ENCODE results near the gene TBC1D24.

TBC1D24 gene

GRCh38 chr16:2483939-2484897 lies 9.3 kb downstream of the TBC1D24 start:
- DNase-seq = no peak

DNA sequence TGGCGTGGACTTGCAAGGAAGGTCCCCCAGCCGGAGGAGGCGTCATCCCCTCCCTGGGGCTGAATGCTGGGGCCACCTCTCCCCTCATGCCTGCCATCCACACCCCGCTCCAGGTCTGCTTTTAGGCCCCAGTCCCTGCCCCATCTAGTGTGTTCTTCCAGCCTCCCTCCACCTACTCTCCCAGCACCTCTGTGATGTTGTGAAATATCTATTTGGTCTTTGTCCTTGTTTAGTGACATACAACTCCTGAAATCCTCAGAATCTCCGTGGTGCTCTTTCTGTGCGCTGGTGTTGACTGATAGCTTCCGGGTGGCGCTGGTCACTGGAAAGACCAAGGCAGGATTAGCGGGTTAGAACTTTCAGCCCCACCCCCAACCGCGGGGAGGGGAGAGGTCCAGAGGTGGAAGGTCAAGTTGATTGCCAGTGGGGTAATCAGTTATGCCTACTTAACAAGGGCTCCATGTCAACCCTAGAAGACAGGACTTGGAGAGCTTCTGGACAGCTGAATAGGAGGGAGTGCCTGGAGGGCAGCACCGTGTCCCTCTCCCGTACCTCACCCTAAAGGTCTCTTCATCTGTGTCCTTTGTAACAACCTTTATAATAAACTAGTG lies 10.1 kb downstream of the TBC1D24 start:
- no peak for DNase-seq

DNA sequence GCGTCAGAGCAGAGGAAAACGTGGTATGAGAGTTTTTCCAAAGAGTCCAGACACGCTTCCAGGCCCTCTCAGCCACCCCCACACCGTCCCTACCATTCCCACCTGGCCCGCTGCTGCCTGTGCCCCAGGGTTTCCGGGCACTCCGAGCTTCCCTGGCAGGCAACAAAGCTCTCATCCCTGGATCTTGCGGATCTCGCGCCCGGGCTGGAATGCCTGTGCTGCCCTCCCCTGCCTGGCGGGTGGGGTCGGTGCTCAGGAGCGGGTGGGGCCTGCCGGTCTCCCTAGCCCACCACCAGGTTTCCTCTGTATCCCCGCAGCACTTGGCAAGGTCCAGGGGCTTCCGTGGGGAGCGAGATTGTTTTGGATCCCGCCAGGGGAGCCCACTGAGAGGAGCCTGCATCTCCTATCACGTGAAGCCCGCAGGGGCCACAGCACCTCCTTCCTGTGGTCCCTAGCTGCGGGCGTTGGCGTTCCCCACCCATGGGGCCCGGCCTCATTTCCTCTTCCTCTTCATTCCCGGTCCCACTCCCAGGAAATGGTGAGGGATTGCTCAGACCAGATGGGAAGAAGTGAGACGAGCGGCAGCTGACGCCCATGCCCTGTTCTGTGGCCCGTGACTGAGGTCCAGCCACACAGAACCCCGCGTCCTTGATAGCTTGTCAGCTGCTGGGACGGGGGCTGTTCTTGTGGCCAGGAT lies 11.0 kb downstream of the TBC1D24 start:
- DNase-seq = no peak

- peak; percentile 78 for DNase-seq
Observed at GRCh38 chr16:2486645-2487516, 12.0 kb downstream of the TBC1D24 start.

GRCh38 chr16:2487517-2487842 lies 12.6 kb downstream of the TBC1D24 start:
- DNase-seq = no peak

DNA sequence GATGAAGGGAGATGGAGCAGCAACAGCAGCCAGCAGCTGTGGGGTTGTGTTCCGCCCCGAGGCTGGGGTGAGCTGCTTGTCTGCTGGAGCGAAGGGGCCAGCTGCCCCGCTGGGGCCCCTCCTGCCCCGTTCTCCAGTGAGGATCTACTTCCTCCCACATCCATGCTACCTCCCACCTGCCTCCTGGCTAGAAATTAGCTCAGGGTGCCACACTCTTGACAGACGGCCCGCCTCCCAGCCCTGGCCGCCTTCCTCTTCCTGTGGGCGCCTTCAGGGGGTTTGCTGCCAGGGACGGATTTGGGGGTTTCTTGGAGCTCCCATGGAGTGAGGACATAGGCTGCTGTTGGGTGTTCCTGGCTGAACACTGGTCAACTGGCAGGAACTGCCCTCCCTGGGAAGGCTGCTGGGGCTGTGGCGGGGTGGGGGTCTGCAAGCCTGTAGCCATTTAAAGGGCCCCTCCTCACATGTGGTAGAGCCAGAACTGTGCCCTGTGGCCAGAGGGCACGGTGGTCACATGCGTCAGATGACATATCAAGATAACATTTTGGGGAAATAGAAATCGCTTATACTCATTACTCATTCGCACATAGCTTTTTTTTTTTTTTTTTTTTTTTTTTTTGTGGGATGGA lies 13.1 kb downstream of the TBC1D24 start:
- no peak for DNase-seq

- no peak for DNase-seq
Observed at GRCh38 chr16:2489581-2489980, 14.7 kb downstream of the TBC1D24 start.

- no peak for DNase-seq
Observed at GRCh38 chr16:2490190-2491105, 15.5 kb downstream of the TBC1D24 start.

DNA sequence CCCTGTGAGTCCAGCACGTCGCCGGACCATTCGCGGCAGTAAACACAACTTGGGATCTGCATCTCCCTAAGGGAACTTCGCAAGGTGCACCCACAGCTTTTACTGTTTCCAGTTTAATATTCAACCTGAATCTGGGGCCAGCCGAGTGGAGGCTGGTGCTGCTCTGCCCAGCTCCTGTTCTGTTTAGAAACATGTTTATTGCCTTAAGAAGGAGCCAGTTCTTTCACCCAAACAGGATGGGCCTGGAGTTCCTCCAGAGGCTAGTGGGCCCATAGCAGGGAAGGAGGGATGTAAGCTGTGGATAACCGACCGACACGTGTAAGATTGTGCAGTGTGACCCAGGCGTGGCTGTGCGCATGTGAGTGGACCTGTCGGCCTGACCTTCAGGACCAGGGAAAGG lies 17.4 kb downstream of the TBC1D24 start:
- DNase-seq = no peak

DNA sequence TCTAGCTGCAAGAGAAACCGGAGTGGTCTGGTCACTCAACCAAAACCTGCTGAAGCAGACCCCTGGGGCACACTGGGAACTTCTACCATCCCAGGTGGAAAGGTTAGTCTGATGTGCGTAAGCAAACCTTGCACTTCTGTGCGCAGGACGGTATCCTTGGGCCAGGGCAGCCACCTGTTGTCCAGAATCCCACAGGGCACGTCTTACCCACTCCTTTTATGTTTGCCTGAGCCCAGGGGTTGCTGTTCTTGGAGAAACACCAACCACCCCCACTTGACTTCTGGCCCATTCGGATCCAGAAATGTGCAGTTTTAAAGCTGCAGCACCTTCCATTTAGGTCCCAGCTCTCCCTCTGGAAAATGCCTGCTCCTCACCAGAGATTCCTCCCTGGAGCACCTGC lies 18.7 kb downstream of the TBC1D24 start:
- DNase-seq = no peak

DNA sequence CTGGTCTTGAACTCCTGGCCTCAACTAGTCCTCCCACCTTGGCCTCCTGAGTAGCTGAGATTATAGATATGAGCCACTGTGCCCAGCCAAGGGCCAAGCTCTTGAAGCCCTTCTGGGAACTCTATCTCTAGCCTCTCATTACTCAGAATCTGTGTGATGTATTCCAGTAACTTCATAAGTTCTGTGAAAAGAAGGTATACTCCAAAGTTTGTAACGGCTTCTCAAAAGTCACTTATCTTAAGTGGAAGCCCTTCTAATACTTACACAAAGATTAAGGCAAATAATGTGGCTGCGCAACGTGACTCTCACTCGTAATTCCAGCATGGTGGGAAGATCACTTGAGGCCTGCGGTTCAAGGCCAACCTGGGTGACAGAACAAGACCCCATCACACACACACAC lies 19.7 kb downstream of the TBC1D24 start:
- DNase-seq = no peak

DNA sequence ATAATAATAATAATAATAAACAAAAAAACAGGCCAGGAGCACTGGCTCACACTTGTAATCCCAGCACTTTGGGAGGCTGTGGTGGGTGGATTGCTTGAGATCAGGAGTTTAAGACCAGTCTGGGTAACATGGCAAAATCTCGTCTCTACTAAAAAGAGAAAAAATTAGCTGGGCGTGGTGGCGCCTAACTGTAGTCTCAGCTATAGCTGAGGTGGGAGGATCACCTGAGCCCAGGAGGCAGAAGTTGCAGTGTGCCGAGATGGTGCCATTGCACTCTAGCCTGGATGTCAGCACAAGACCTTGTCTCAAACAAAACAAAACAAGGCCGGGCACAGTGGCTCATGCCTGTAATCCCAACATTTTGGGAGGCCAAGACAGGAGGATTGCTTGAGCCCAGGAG lies 20.1 kb downstream of the TBC1D24 start:
- no peak for DNase-seq

DNA sequence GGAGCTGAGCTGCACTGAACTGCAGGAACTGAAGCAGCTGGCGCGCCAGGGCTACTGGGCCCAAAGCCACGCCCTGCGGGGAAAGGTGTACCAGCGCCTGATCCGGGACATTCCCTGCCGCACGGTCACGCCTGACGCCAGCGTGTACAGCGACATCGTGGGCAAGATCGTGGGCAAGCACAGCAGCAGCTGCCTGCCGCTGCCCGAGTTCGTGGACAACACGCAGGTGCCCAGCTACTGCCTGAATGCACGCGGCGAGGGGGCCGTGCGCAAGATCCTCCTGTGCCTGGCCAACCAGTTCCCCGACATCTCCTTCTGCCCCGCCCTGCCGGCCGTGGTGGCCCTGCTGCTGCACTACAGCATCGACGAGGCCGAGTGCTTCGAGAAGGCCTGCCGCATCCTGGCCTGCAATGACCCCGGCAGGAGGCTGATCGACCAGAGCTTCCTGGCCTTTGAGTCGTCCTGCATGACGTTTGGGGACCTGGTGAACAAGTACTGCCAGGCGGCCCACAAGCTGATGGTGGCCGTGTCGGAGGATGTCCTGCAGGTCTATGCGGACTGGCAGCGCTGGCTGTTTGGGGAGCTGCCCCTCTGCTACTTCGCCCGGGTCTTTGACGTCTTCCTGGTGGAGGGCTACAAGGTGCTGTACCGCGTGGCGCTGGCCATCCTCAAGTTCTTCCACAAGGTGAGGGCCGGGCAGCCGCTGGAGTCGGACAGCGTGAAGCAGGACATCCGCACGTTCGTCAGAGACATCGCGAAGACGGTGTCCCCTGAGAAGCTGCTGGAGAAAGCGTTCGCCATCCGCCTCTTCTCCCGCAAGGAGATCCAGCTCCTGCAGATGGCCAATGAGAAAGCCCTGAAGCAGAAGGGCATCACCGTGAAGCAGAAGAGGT lies 21.5 kb downstream of the TBC1D24 start:
- no peak for DNase-seq

DNA sequence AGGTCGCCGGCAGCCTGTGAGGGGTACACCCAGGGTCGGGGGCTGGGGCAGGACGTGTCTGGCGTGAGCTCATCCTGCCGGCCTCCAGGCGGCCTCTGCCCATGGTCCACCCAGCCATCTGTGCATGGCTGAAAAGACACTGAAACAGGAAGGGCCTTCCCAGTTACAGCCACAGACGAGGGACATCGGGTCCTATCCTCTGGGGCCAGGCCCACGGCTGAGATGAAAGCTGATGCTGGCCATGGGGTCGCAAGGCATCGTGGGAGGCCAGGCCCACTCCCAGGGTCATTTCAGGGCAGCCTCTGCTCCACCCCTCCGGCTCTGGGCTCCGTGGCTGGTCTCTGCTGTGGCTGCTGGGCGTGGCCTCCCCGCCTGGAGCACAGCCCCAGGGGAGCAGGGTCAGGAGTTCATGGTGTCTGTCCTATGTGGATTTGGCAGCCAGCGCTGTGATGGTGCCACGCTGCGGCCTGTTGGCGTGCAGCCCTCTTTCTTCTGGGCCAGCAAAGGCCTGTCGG lies 22.2 kb downstream of the TBC1D24 start:
- DNase-seq = no peak

- no peak for DNase-seq
Observed at GRCh38 chr16:2497695-2498484, 23.0 kb downstream of the TBC1D24 start.

DNA sequence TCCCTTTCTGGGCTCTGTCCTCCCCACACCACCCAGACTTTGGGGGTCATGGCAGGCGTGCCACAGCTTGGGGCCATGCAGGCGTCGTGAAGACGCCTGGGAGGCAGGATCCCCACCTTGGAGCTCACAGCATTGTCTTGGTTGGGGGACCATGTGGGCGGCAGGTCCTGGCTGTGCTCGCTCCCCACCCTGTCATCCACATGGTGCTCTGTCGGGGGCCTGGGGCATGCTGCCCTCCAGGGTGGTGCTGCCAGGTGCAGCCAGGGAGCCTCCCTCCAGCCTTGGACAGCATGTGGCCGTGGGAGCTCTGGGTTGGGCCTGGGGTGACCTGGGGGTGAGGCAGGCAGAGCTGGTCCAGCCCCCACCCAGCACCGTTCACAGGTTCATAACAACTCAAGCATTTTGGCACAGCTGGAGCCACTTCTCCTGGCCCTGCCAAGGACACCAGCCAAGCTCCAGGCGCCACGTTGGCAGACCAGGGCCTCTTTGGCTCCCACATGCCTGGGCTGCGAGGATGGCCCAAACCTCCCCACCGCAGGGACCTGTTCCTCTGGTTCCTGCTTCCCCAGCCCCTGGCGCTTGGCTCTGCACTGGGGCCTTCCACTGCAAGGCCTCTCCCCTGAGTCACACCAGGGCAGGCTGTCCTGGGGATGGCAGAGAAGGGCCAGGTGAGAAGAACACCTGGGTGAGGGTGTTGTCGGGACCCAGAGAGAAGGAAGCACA lies 23.8 kb downstream of the TBC1D24 start:
- no peak for DNase-seq

GRCh38 chr16:2499454-2499853 lies 24.5 kb downstream of the TBC1D24 start:
- DNase-seq = no peak

DNA sequence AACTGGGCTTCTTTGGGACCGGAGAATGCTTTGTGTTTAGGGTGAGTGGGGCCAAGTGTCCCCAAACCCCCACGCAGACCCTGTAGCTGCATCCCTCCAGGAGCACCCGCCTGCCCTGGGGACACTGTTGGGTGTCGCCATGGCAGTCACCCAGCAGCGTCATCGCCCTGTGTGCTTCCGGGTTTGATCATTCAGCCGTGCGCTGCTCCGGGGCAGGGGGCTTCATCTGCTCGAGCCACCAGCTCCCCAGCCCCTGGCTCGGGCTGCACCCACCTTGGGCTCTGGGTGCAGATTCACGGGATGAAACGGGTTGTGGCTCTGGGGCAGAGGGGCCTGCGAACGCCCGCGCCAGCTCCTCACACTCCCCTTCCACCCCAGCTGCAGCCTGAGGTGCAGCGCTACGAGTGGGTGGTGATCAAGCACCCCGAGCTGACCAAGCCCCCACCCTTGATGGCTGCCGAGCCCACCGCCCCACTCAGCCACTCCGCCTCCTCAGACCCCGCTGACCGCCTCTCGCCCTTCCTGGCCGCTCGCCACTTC lies 25.0 kb downstream of the TBC1D24 start:
- DNase-seq = no peak
